ENCODE data around the gene ATXN1. TPM values are rescaled to one million over a fixed set of nuclear protein-coding genes. Genes with fewer than 3 reads are reported as not detected.

Gene ATXN1
- total RNA-seq, 1 experiment from 2014 or later: 8.1 TPM

DNA sequence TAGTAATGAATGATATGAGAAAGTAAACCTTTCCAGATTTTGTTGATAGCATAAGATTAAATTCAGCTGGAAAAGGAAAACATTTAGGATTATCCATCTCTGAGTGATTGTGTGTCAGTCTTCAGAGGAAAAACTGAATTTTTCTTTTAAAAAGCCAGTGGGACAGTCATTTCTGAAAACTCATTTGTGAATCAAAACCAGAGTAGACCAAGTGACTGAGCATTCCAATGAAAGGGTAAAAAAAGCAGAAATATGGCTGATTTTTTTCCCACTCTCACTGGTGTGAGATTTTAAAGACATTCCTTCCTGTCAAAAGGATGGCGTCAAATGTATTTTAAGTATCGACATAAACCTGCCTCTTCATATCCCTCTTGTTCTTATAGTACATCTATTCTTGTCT lies 308.9 kb downstream of the ATXN1 start:
- DNase-seq (ENCODE audit: low spot score) (no peak), ATAC-seq (no peak)
- ChIA-PET POLR2A (no interaction called here), CTCF (no interaction called here)
- Mint-ChIP-seq H3K4me1 (peaks cover 11% of the 10 kb centered on the region), H3K27ac (no peak overlapping the region), H3K27me3 (ENCODE audit: low read depth) (no peaks in the 10 kb centered on the region), H3K36me3 (peaks cover 8% of the 10 kb centered on the region), H3K4me3 (no peak overlapping the region), H3K9me3 (peaks cover 15% of the 10 kb centered on the region)
- TF ChIP-seq, protein P1, sequence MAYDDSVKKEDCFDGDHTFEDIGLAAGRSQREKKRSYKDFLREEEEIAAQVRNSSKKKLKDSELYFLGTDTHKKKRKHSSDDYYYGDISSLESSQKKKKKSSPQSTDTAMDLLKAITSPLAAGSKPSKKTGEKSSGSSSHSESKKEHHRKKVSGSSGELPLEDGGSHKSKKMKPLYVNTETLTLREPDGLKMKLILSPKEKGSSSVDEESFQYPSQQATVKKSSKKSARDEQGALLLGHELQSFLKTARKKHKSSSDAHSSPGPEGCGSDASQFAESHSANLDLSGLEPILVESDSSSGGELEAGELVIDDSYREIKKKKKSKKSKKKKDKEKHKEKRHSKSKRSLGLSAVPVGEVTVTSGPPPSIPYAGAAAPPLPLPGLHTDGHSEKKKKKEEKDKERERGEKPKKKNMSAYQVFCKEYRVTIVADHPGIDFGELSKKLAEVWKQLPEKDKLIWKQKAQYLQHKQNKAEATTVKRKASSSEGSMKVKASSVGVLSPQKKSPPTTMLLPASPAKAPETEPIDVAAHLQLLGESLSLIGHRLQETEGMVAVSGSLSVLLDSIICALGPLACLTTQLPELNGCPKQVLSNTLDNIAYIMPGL (CRISPR knock-in tag; IDR thresholded peaks at IDR 0.05): no peak
- TF ChIP-seq TCF7 (CRISPR knock-in tag; IDR thresholded peaks at IDR 0.05; ENCODE audit: low read depth): no peak

DNA sequence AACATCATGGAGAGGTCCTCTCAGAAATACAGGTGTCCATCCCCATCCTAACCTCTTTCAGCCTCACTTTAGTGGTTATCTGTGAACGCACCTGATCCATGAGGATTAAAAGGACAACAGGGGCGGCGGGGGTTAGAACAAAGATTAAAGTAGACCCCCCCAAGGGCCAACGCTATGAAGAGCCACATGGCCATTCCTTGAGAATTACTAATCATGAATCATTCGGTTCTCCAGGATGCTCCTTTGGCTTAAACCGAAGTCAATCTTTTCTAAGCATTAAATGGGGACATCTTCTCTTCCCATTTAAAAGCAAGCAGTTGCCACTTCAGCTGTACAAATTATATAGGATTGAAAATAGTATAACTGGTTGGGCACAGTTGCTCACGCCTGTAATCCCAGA lies 310.4 kb downstream of the ATXN1 start:
- POLR2A ChIA-PET: no interaction called here
- H3K27me3 Mint-ChIP-seq (ENCODE audit: low read depth): no peaks in the 10 kb centered on the region
- H3K36me3 Mint-ChIP-seq: peaks cover 4% of the 10 kb centered on the region
- H3K4me3 Mint-ChIP-seq: no peak overlapping the region
- H3K4me1 Mint-ChIP-seq: no peaks in the 10 kb centered on the region
- peaks cover 11% of the 10 kb centered on the region for H3K9me3 Mint-ChIP-seq
- H3K27ac Mint-ChIP-seq: no peak overlapping the region
- DNase-seq (ENCODE audit: low spot score): no peak
- ATAC-seq: no peak
- TF ChIP-seq KAT7 (CRISPR knock-in tag; IDR thresholded peaks at IDR 0.05; ENCODE audit: borderline replicate concordance) (no peak), GRHL2 (CRISPR knock-in tag; IDR thresholded peaks at IDR 0.05; ENCODE audit: insufficient replicate concordance, severe bottlenecking) (no peak), ZNF416 (CRISPR knock-in tag; IDR thresholded peaks at IDR 0.05) (no peak), FOXJ3 (CRISPR knock-in tag; IDR thresholded peaks at IDR 0.05; ENCODE audit: borderline replicate concordance) (no peak), NR1H2 (CRISPR knock-in tag; IDR thresholded peaks at IDR 0.05) (no peak), JAZF1 (CRISPR knock-in tag; IDR thresholded peaks at IDR 0.05) (no peak), ZNF121 (CRISPR knock-in tag; IDR thresholded peaks at IDR 0.05) (no peak), IRF2 (CRISPR knock-in tag; IDR thresholded peaks at IDR 0.05; ENCODE audit: borderline replicate concordance, low read depth) (no peak), RELA (CRISPR knock-in tag; IDR thresholded peaks at IDR 0.05; ENCODE audit: borderline replicate concordance) (no peak), OVOL2 (CRISPR knock-in tag; IDR thresholded peaks at IDR 0.05; ENCODE audit: borderline replicate concordance) (no peak), ZNF423 (CRISPR knock-in tag; IDR thresholded peaks at IDR 0.05) (no peak), TEAD4 (CRISPR knock-in tag; IDR thresholded peaks at IDR 0.05) (no peak)
- TF ChIP-seq, protein P2, sequence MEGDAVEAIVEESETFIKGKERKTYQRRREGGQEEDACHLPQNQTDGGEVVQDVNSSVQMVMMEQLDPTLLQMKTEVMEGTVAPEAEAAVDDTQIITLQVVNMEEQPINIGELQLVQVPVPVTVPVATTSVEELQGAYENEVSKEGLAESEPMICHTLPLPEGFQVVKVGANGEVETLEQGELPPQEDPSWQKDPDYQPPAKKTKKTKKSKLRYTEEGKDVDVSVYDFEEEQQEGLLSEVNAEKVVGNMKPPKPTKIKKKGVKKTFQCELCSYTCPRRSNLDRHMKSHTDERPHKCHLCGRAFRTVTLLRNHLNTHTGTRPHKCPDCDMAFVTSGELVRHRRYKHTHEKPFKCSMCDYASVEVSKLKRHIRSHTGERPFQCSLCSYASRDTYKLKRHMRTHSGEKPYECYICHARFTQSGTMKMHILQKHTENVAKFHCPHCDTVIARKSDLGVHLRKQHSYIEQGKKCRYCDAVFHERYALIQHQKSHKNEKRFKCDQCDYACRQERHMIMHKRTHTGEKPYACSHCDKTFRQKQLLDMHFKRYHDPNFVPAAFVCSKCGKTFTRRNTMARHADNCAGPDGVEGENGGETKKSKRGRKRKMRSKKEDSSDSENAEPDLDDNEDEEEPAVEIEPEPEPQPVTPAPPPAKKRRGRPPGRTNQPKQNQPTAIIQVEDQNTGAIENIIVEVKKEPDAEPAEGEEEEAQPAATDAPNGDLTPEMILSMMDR (IDR thresholded peaks at IDR 0.05): no peak
- TF ChIP-seq, protein P3, sequence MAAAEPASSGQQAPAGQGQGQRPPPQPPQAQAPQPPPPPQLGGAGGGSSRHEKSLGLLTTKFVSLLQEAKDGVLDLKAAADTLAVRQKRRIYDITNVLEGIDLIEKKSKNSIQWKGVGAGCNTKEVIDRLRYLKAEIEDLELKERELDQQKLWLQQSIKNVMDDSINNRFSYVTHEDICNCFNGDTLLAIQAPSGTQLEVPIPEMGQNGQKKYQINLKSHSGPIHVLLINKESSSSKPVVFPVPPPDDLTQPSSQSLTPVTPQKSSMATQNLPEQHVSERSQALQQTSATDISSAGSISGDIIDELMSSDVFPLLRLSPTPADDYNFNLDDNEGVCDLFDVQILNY (CRISPR knock-in tag; IDR thresholded peaks at IDR 0.05): no peak
- TF ChIP-seq, protein P4, sequence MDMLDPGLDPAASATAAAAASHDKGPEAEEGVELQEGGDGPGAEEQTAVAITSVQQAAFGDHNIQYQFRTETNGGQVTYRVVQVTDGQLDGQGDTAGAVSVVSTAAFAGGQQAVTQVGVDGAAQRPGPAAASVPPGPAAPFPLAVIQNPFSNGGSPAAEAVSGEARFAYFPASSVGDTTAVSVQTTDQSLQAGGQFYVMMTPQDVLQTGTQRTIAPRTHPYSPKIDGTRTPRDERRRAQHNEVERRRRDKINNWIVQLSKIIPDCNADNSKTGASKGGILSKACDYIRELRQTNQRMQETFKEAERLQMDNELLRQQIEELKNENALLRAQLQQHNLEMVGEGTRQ (CRISPR knock-in tag; IDR thresholded peaks at IDR 0.05): no peak
- TF ChIP-seq, protein P5, sequence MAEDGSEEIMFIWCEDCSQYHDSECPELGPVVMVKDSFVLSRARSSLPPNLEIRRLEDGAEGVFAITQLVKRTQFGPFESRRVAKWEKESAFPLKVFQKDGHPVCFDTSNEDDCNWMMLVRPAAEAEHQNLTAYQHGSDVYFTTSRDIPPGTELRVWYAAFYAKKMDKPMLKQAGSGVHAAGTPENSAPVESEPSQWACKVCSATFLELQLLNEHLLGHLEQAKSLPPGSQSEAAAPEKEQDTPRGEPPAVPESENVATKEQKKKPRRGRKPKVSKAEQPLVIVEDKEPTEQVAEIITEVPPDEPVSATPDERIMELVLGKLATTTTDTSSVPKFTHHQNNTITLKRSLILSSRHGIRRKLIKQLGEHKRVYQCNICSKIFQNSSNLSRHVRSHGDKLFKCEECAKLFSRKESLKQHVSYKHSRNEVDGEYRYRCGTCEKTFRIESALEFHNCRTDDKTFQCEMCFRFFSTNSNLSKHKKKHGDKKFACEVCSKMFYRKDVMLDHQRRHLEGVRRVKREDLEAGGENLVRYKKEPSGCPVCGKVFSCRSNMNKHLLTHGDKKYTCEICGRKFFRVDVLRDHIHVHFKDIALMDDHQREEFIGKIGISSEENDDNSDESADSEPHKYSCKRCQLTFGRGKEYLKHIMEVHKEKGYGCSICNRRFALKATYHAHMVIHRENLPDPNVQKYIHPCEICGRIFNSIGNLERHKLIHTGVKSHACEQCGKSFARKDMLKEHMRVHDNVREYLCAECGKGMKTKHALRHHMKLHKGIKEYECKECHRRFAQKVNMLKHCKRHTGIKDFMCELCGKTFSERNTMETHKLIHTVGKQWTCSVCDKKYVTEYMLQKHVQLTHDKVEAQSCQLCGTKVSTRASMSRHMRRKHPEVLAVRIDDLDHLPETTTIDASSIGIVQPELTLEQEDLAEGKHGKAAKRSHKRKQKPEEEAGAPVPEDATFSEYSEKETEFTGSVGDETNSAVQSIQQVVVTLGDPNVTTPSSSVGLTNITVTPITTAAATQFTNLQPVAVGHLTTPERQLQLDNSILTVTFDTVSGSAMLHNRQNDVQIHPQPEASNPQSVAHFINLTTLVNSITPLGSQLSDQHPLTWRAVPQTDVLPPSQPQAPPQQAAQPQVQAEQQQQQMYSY (CRISPR knock-in tag; IDR thresholded peaks at IDR 0.05): no peak
- TF ChIP-seq, protein P6, sequence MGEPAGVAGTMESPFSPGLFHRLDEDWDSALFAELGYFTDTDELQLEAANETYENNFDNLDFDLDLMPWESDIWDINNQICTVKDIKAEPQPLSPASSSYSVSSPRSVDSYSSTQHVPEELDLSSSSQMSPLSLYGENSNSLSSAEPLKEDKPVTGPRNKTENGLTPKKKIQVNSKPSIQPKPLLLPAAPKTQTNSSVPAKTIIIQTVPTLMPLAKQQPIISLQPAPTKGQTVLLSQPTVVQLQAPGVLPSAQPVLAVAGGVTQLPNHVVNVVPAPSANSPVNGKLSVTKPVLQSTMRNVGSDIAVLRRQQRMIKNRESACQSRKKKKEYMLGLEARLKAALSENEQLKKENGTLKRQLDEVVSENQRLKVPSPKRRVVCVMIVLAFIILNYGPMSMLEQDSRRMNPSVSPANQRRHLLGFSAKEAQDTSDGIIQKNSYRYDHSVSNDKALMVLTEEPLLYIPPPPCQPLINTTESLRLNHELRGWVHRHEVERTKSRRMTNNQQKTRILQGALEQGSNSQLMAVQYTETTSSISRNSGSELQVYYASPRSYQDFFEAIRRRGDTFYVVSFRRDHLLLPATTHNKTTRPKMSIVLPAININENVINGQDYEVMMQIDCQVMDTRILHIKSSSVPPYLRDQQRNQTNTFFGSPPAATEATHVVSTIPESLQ (CRISPR knock-in tag; IDR thresholded peaks at IDR 0.05): no peak
- CTCF ChIA-PET: no interaction called here

All from WTC11 (cell line).